GM23338 (cell line): ENCODE data around the gene PDIA4. TPM values are rescaled to one million over a fixed set of nuclear protein-coding genes. Genes with fewer than 3 reads are reported as not detected.

Experiments used
- ATAC-seq: fragments of 200-7000 bp; cut with Tn5 transposase; 3 replicates; pipeline ENCODE4 v1.9.1; 2020
- DNase-seq: peaks from one replicate; pipeline ENCODE4 v3.0.0-alpha.2; 2015; ENCODE audit warnings: low spot score
- H2AFZ ChIP-seq: fragments of 200-600 bp; sonication (generic); 2 replicates; pipeline ENCODE4 v1.8.0; 2016; ENCODE audit warnings: antibody characterized with exemption, mild to moderate bottlenecking, moderate library complexity
- H3F3A ChIP-seq: fragments of 200-600 bp; sonication (generic); replicated peaks from 2 replicates; pipeline ENCODE4 v1.8.0; 2017; ENCODE audit warnings: antibody characterized with exemption, mixed run types, low read depth
- H3K27ac ChIP-seq: fragments of 200-600 bp; sonication (generic); 2 replicates; pipeline ENCODE4 v1.6.1; 2016; ENCODE audit warnings: low read depth
- H3K27me3 ChIP-seq: fragments of 200-600 bp; sonication (generic); 2 replicates; pipeline ENCODE4 v1.8.0; 2016; ENCODE audit warnings: mild to moderate bottlenecking, mixed run types, moderate library complexity; ENCODE audit not compliant: insufficient read depth
- H3K36me3 ChIP-seq: fragments of 200-600 bp; sonication (generic); 2 replicates; pipeline ENCODE4 v1.8.0; 2016; ENCODE audit warnings: mild to moderate bottlenecking; ENCODE audit not compliant: insufficient read depth
- H3K4me1 ChIP-seq: fragments of 200-600 bp; sonication (generic); 2 replicates; pipeline ENCODE4 v1.8.0; 2016; ENCODE audit warnings: mild to moderate bottlenecking, moderate library complexity; ENCODE audit not compliant: insufficient read depth
- H3K4me2 ChIP-seq: fragments of 200-600 bp; sonication (generic); 2 replicates; pipeline ENCODE4 v1.7.1; 2017; ENCODE audit warnings: mixed run types
- H3K4me3 ChIP-seq: fragments of 200-600 bp; sonication (generic); 2 replicates; pipeline ENCODE4 v1.6.1; 2016; ENCODE audit warnings: mixed run types
- H3K79me2 ChIP-seq: fragments of 200-600 bp; sonication (generic); replicated peaks from 2 replicates; pipeline ENCODE4 v1.8.0; 2017; ENCODE audit warnings: mild to moderate bottlenecking; ENCODE audit not compliant: insufficient read depth
- H3K9me2 ChIP-seq: fragments of 200-600 bp; sonication (generic); 2 replicates; pipeline ENCODE4 v1.8.0; 2017; ENCODE audit not compliant: insufficient read depth
- H4K20me1 ChIP-seq: fragments of 200-600 bp; sonication (generic); replicated peaks from 2 replicates; pipeline ENCODE4 v1.8.0; 2017; ENCODE audit warnings: mild to moderate bottlenecking; ENCODE audit not compliant: insufficient read depth
- H3K27ac Mint-ChIP-seq: 2 replicates; pipeline ENCODE4 v1.8.0; 2020; ENCODE audit warnings: inconsistent platforms, mild to moderate bottlenecking, moderate library complexity, mixed read lengths
- H3K27me3 Mint-ChIP-seq: 3 replicates; pipeline ENCODE4 v1.8.0; 2022; ENCODE audit warnings: low read depth, mild to moderate bottlenecking, moderate library complexity, mixed read lengths, inconsistent platforms; ENCODE audit not compliant: insufficient read depth, poor library complexity
- H3K36me3 Mint-ChIP-seq: 3 replicates; pipeline ENCODE4 v1.8.0; 2021; ENCODE audit warnings: low read depth, mild to moderate bottlenecking, inconsistent platforms, moderate library complexity, mixed read lengths
- H3K4me1 Mint-ChIP-seq: 3 replicates; pipeline ENCODE4 v1.8.0; 2020; ENCODE audit warnings: mild to moderate bottlenecking, inconsistent platforms, mixed read lengths
- H3K4me3 Mint-ChIP-seq: 3 replicates; pipeline ENCODE4 v1.8.0; 2021; ENCODE audit warnings: moderate library complexity, mild to moderate bottlenecking, inconsistent platforms, mixed read lengths
- H3K9me3 Mint-ChIP-seq: 3 replicates; pipeline ENCODE4 v1.8.0; 2020; ENCODE audit warnings: moderate library complexity, mild to moderate bottlenecking, inconsistent platforms, mixed read lengths
- CREB1 ChIP-seq: fragments of 250-450 bp; sonication (Bioruptor Pico); IDR thresholded peaks from 2 replicates; pipeline ENCODE4 v1.5.0; 2020; ENCODE audit warnings: low read depth, mild to moderate bottlenecking, moderate library complexity
- EZH2 ChIP-seq: fragments of 200-600 bp; sonication (generic); IDR thresholded peaks from one replicate; pipeline ENCODE4 v1.8.0; 2017; ENCODE audit warnings: antibody characterized with exemption, mild to moderate bottlenecking, low read depth; ENCODE audit not compliant: unreplicated experiment
- EZH2phosphoT487 ChIP-seq: fragments of 200-600 bp; sonication (generic); IDR thresholded peaks from one replicate; pipeline ENCODE4 v1.8.1; 2018; ENCODE audit warnings: antibody characterized with exemption; ENCODE audit not compliant: unreplicated experiment
- NANOG ChIP-seq: IDR thresholded peaks from 2 replicates; pipeline ENCODE4 v1.6.1; 2016; ENCODE audit warnings: antibody characterized with exemption, borderline replicate concordance
- POLR2AphosphoS5 ChIP-seq: IDR thresholded peaks from 2 replicates; pipeline ENCODE4 v1.6.1; 2016; ENCODE audit warnings: antibody characterized with exemption, low read depth
- ZNF114 ChIP-seq: fragments of 250-450 bp; sonication (Bioruptor Pico); IDR thresholded peaks from 2 replicates; pipeline ENCODE4 v1.5.0; 2020; ENCODE audit warnings: mild to moderate bottlenecking, moderate library complexity
- ZNF331 ChIP-seq: fragments of 250-450 bp; sonication (Bioruptor Pico); IDR thresholded peaks from 2 replicates; pipeline ENCODE4 v1.5.0; 2020; ENCODE audit warnings: low read depth, mild to moderate bottlenecking, moderate library complexity
- polyA plus RNA-seq: library from polyadenylated mRNA; unstranded; fragments of >200 nt; fragmentation: Nextera tagmentation; extraction: Ambion mirVana; gene quantifications from 2 replicates; pipeline ENCODE4 v1.2.1, GENCODE V29; 2016
- total RNA-seq: library from RNA; depleted of rRNA; stranded (reverse); fragments of >200 nt; shearing (Covaris generic); gene quantifications from 2 replicates; pipeline ENCODE4 v1.2.3, GENCODE V29; 2014
- TF ChIP-seq, protein P1 (sequence below), 2 experiments: fragments of 200-600 bp in 1 of 2; sonication (generic) in 1 of 2; conservative IDR thresholded peaks; 2 replicates each; pipeline versions ENCODE4 v1.5.1 to v1.6.1; 2016 to 2017; ENCODE audit warnings: antibody characterized with exemption in 2 of 2, low read depth in 2 of 2, mild to moderate bottlenecking in 2 of 2, moderate library complexity in 1 of 2
- TF ChIP-seq, protein P2 (sequence below): fragments of 250-450 bp; sonication (Bioruptor Pico); IDR thresholded peaks from 2 replicates; pipeline ENCODE4 v1.5.0; 2020; ENCODE audit warnings: mild to moderate bottlenecking, moderate library complexity

Gene PDIA4
- total and polyA plus RNA-seq, 2 experiments from 2014 or later, result 196 to 332 TPM

DNA sequence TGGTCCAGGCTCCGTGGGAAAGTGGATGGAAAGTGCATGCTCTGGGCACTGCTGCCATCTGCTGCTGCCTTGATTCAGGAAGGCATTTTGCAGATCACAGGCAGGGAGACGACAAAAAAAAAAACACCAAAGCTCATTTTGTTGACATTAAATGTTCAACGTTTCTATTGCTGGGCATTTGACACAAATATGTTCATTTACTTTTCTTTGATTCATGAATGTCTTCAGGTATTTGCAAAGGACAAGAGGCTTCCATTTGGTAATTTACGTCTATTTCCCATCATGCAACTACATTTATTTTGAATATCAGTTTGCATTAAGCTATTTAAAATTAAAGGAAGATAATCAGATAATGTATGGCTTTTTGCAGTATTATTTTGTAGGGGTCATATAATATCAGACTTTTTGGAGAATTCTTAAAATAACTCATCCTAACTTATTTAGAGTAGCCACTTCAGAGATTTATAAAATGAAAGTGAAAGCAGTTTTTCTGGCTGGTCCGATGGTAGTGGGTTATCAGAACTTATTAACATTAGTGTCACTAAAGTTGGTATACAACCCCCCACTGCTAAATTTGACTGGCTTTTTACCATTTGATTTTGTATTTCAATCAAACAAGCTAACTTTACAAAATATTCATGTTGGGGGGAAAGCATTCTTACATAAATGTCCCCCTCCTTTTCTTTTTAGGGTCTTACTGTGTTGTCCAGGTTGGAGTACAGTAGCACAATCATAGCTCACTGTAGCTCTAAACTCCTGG lies 65.3 kb downstream of the PDIA4 start:
- Mint-ChIP-seq H3K4me1 (peaks cover 10% of the 10 kb centered on the region), H3K27ac (peak overlapping the region; percentile 92), H3K27me3 (peaks cover 12% of the 10 kb centered on the region), H3K9me3 (no peaks in the 10 kb centered on the region), H3K4me3 (peak overlapping the region; percentile 89), H3K36me3 (no peaks in the 10 kb centered on the region; the same call in 2 of the 3 replicates)
- no peak overlapping the region for H2AFZ ChIP-seq
- H3K4me1 ChIP-seq, result peaks cover 9% of the 10 kb centered on the region; the same call in 1 of the 2 replicates
- H3K27me3 ChIP-seq, result no peaks in the 10 kb centered on the region
- peaks cover 15% of the 10 kb centered on the region; the same call in 1 of the 2 replicates for H3F3A ChIP-seq
- H3K79me2 ChIP-seq, result no peaks in the 10 kb centered on the region
- no peak overlapping the region for H3K27ac ChIP-seq
- peak overlapping the region; percentile 33; the same call in 1 of the 2 replicates for H3K4me2 ChIP-seq
- peak; percentile 62 for DNase-seq
- H3K9me2 ChIP-seq, result no peaks in the 10 kb centered on the region
- no peaks in the 10 kb centered on the region for H3K36me3 ChIP-seq
- ATAC-seq, result peak; percentile 17; the same call in 2 of the 3 replicates
- H4K20me1 ChIP-seq, result no peaks in the 10 kb centered on the region
- TF ChIP-seq EZH2phosphoT487, result no peak
- TF ChIP-seq, protein P1, sequence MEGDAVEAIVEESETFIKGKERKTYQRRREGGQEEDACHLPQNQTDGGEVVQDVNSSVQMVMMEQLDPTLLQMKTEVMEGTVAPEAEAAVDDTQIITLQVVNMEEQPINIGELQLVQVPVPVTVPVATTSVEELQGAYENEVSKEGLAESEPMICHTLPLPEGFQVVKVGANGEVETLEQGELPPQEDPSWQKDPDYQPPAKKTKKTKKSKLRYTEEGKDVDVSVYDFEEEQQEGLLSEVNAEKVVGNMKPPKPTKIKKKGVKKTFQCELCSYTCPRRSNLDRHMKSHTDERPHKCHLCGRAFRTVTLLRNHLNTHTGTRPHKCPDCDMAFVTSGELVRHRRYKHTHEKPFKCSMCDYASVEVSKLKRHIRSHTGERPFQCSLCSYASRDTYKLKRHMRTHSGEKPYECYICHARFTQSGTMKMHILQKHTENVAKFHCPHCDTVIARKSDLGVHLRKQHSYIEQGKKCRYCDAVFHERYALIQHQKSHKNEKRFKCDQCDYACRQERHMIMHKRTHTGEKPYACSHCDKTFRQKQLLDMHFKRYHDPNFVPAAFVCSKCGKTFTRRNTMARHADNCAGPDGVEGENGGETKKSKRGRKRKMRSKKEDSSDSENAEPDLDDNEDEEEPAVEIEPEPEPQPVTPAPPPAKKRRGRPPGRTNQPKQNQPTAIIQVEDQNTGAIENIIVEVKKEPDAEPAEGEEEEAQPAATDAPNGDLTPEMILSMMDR (conservative IDR thresholded peaks at IDR 0.05; ENCODE audit: low read depth in 2 of 2), result peak; percentile 85 to 93
- H3K4me3 ChIP-seq, result peak overlapping the region; percentile 49

DNA sequence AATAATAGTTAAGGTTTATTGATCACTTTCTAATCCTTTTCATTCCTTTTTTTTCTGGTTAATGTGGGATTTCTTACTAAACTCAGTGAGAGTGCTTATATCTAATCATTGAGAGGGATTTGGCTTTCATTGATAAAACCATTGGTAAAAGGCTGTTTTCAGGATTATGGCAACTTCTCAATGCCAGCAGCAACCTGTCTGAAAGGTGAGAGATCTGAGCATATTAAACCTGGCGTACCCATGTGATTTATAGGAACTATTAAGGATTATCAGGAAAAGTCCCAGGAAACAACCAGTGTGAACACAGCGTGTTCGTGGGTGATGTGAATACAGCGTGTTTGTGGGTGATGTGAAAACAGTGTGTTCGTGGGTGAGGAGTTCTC lies 65.9 kb downstream of the PDIA4 start:
- Histone ChIP-seq H4K20me1 (no peaks in the 10 kb centered on the region), H3K27me3 (no peaks in the 10 kb centered on the region), H3K36me3 (no peaks in the 10 kb centered on the region), H3K27ac (no peak overlapping the region), H3K4me2 (peak overlapping the region; percentile 33; the same call in 1 of the 2 replicates), H3K4me3 (peak overlapping the region; percentile 49), H3F3A (peaks cover 13% of the 10 kb centered on the region; the same call in 1 of the 2 replicates), H3K4me1 (peaks cover 9% of the 10 kb centered on the region; the same call in 1 of the 2 replicates), H3K79me2 (no peaks in the 10 kb centered on the region), H2AFZ (no peak overlapping the region), H3K9me2 (no peaks in the 10 kb centered on the region)
- Mint-ChIP-seq H3K36me3 (no peaks in the 10 kb centered on the region; the same call in 2 of the 3 replicates), H3K27me3 (peaks cover 12% of the 10 kb centered on the region), H3K4me3 (peak overlapping the region; percentile 89), H3K4me1 (peaks cover 10% of the 10 kb centered on the region), H3K9me3 (no peaks in the 10 kb centered on the region), H3K27ac (peak overlapping the region; percentile 92)
- no peak for DNase-seq
- ATAC-seq, result no peak
- TF ChIP-seq POLR2AphosphoS5 (no peak), CREB1 (CRISPR knock-in tag) (no peak), ZNF114 (CRISPR knock-in tag) (no peak), EZH2 (no peak), ZNF331 (CRISPR knock-in tag) (no peak), NANOG (no peak), EZH2phosphoT487 (no peak)
- TF ChIP-seq, protein P2, sequence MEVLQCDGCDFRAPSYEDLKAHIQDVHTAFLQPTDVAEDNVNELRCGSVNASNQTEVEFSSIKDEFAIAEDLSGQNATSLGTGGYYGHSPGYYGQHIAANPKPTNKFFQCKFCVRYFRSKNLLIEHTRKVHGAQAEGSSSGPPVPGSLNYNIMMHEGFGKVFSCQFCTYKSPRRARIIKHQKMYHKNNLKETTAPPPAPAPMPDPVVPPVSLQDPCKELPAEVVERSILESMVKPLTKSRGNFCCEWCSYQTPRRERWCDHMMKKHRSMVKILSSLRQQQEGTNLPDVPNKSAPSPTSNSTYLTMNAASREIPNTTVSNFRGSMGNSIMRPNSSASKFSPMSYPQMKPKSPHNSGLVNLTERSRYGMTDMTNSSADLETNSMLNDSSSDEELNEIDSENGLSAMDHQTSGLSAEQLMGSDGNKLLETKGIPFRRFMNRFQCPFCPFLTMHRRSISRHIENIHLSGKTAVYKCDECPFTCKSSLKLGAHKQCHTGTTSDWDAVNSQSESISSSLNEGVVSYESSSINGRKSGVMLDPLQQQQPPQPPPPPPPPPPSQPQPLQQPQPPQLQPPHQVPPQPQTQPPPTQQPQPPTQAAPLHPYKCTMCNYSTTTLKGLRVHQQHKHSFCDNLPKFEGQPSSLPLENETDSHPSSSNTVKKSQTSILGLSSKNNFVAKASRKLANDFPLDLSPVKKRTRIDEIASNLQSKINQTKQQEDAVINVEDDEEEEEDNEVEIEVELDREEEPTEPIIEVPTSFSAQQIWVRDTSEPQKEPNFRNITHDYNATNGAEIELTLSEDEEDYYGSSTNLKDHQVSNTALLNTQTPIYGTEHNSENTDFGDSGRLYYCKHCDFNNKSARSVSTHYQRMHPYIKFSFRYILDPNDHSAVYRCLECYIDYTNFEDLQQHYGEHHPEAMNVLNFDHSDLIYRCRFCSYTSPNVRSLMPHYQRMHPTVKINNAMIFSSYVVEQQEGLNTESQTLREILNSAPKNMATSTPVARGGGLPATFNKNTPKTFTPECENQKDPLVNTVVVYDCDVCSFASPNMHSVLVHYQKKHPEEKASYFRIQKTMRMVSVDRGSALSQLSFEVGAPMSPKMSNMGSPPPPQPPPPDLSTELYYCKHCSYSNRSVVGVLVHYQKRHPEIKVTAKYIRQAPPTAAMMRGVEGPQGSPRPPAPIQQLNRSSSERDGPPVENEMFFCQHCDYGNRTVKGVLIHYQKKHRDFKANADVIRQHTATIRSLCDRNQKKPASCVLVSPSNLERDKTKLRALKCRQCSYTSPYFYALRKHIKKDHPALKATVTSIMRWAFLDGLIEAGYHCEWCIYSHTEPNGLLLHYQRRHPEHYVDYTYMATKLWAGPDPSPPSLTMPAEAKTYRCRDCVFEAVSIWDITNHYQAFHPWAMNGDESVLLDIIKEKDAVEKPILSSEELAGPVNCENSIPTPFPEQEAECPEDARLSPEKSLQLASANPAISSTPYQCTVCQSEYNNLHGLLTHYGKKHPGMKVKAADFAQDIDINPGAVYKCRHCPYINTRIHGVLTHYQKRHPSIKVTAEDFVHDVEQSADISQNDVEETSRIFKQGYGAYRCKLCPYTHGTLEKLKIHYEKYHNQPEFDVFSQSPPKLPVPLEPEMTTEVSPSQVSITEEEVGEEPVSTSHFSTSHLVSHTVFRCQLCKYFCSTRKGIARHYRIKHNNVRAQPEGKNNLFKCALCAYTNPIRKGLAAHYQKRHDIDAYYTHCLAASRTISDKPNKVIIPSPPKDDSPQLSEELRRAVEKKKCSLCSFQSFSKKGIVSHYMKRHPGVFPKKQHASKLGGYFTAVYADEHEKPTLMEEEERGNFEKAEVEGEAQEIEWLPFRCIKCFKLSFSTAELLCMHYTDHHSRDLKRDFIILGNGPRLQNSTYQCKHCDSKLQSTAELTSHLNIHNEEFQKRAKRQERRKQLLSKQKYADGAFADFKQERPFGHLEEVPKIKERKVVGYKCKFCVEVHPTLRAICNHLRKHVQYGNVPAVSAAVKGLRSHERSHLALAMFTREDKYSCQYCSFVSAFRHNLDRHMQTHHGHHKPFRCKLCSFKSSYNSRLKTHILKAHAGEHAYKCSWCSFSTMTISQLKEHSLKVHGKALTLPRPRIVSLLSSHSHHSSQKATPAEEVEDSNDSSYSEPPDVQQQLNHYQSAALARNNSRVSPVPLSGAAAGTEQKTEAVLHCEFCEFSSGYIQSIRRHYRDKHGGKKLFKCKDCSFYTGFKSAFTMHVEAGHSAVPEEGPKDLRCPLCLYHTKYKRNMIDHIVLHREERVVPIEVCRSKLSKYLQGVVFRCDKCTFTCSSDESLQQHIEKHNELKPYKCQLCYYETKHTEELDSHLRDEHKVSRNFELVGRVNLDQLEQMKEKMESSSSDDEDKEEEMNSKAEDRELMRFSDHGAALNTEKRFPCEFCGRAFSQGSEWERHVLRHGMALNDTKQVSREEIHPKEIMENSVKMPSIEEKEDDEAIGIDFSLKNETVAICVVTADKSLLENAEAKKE (CRISPR knock-in tag), result no peak
- TF ChIP-seq, protein P1 (conservative IDR thresholded peaks at IDR 0.05; ENCODE audit: low read depth in 2 of 2), result no peak
